ENCODE results near the gene VRK2.
"Not testable (repeated sequence)": the region's sequence is repeated elsewhere in the genome, so short reads cannot be mapped to it uniquely, and the experiment has no call there.

The VRK2 gene

DNA sequence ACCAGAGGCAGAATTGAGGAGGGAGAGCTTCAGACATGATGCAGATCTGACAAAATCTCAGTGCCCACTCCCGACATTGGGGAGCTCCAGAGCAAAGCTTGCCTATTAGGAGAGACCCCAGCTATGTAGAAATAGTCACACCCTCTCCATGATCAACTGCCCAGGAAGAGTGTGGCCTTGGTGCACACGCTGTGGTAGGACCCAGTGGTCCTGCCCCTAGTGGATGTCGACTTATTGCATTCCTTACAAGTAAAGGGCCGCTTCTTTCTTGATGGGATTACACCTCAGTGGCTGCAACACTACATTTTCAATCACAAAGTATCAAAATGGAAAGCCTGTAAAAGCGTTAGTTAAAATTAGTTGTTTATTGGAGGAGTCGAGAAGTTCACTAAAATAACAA is 64.2 kb downstream of the VRK2 start:
- DNase-seq: no peak

DNA sequence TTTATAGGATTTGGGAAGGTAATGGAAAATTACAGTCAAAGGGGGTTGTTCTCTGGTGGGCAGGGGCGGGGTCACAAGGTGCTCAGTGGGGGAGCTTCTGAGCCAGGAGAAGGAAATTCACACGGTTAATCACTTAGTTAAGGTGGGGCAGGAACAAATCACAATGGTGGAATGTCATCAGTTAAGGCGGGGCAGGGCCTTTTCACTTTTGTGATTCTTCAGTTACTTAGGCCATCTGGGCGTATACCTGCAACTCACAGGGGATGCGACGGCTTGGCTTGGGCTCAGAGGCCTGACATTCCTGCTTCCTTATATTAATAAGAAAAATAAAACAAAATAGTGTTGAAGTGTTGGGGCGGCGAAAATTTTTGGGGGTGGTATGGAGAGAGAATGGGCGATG is 67.0 kb downstream of the VRK2 start:
- DNase-seq: not testable (repeated sequence)

DNA sequence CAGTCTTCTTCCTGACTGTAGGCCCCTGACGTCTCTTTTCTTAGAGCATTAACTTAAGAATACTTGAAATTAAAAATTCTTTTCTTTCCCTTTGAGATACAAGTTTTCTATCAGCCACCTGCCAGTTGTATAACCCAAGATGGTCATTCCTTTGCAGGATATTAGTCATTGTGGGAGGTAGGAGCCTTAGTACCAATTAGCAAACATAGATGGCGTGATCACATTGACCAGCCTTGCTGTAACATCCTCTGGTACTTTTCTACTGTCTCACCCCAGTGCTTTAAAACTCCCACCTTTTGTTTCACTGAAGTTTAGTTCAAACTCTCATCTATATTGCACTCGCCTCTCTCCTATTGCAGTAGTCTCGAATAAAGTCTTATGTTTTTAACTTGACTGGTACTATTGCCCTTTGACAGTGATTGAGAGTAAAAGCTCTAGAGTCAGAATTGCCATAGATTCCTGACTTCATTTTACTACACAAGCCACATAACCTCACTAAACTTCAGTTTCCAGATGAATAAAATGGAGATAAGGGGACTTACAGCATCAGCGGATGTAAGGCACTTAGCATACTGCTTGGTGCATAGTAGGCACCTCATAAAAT is 74.1 kb downstream of the VRK2 start:
- DNase-seq: no peak

DNA sequence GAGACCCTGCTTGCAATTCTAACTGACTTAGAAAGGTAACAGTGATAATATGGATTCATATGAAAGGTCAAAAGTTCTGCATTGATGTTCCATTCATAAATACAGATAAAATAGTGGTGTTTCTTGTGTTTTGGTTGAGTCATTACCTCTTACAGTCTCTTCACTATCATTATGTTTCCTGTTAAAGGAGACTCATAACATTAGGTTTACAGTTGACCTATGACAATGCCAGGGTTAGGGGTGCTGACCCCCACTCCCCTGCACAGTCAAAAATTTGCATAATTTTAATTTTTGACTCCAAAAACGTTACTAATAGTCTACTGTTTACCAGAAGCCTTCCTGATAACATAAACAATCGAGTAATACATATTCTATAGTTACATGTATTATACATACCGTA is 75.4 kb downstream of the VRK2 start:
- DNase-seq: no peak

DNA sequence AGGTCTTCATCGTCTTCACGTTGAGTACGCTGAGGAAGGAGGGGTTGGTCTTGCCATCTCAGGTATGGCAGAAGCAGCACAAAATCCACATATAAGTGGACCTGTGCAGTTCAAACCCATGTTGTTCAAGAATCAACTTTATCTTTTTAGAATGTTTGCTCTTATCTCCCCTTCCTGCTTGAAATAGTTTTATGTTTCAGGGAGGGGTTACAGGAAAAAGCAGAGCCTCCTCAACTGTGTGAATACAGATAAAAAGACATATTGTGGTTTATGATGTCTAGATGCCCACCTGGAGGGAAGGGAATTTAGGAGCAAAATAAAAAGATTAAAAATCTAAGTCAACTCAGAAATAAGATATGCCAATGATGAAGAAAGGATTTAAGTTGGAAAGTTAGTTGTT is 75.9 kb downstream of the VRK2 start:
- DNase-seq: no peak

DNA sequence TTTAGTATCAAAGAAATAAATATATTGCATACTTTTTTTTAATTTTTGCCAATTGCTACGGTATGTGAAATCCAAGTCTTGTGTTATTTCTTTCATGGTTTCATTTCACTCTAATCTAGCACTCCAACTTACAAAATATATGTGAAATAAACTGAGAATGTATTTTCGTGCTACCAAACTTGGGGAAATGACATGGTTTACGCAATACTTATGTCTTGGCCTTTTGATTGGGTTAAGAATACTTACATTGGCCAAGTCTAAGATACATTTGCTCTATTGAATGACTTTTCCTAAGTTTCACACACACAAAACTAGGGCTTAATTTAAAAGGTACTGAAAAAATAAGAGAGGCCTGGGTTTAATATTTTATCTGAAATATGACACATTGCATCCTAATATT is 80.5 kb downstream of the VRK2 start:
- no peak for DNase-seq

DNA sequence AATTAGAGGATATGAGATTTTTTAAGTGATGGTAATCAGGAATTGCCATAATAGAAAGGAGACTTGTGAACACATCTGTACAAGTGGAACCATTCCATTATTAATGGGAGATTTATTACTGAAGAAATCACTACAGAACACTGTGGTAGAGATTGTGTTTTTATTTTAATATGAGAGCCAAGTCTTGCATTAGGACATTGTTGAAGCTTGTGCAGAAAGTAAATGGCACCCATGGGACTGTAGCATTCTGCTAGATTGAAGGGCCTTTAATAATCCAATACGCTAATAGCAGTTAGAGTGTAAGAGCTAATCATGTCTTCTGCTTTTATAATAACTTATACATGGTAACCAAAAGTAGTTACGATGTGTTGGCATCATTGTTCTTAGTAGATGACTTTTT is 83.6 kb downstream of the VRK2 start:
- no peak for DNase-seq

DNA sequence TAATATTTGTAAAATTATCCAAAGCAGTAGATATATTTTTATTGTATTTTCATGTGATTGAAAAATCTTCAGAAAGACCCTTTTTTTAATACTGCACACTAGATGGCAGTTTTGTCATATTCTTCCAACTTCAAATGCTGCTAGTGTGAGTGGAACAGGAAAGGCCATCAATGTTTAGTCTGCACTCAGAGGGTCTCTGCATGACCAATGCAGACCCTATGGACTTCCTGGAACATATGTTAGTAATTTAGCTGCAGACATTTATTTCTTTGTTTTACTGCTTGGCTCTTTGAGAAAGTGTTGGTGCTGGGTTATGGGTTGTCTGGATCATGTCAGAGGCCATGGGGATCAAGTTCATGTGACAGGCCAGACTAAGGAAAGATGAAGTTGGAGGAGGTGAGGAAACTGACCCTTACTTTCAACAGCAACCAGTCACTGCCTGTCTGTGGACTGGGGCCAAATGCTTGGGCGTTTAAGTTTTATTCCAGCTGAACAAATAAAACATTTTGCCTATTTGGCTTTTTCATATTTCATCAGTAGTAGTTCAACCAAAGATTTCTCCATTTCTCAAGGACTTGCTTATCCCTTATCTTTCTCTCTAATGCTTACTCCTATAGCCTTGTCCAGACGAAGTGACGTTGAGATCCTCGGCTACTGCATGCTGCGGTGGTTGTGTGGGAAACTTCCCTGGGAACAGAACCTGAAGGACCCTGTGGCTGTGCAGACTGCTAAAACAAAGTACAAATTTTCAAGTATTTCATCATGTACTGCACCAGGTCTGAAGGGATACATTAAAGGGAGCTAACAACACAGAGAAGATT is 84.8 kb downstream of the VRK2 start:
- no peak for DNase-seq

DNA sequence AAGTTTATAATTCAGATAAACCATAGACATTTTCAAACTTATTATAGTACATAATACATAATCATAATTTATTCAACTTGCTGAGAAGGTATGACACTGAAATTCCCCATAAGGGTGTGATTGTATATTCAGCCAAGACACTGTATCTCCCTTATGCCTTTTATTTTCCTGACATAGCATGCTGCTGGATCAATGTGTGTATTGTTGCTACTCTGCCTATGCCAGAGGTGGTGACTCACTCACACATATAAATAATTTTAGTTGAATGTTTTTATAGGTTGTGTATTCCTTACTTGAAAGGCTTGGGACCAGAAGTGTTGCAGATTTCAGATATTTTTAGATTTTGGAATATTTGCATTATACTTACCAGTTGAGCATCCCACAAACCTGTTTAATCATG is 86.8 kb downstream of the VRK2 start:
- DNase-seq: no peak

DNA sequence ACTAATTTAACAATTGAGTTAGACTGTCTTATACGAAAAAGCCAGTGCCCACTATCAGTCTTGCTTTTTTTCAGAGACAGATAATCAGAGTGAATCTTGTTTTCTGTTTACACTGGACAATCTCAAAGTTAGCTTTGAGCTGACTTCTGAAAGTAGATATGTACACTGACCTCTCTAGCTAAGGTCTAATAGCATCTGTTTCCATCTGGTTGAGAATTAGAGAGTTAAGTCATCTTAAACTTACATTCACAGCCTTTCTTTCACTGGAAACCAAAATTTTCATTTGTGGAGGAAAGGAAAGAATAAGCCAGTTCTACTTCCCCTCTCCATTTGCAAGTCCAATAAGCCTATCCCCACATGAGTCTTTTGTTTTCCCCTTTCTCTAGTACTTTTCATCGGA is 89.3 kb downstream of the VRK2 start:
- DNase-seq: no peak

DNA sequence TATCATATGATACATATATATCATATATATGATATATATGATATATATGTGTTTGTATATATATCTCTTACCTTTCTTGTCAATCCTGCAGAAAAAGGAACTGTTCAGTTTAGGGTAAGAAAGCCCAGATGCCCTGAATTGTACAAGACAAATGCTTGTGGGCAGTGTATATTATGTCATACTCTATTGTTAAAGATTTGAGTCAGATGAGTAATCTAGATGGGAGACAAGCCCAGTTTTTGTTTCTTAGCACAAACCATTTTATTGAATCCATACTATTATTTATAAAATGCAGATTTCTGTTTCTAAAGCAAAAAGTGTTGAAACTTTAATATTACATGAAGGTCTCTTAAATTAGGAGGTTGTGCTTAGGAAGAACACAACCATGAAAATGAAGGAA is 90.6 kb downstream of the VRK2 start:
- DNase-seq: no peak

DNA sequence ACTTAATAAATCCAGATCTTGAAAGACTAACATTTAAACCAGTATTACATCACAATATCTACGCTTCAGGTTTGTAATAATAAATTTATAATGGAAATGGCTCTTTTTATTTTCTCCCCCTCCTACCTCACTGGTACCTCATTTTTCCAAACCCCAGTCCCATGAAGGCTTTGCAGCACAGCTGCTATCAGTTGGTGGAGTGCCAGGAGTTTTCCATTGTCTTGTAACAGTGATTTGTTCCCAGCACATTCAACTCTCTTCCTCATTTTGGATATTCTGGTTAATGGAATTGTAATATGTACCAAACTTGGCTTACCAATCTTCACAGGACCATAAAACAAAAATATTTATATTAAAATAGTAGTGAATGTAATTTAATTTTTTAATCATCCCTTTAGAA is 91.2 kb downstream of the VRK2 start:
- DNase-seq: no peak

DNA sequence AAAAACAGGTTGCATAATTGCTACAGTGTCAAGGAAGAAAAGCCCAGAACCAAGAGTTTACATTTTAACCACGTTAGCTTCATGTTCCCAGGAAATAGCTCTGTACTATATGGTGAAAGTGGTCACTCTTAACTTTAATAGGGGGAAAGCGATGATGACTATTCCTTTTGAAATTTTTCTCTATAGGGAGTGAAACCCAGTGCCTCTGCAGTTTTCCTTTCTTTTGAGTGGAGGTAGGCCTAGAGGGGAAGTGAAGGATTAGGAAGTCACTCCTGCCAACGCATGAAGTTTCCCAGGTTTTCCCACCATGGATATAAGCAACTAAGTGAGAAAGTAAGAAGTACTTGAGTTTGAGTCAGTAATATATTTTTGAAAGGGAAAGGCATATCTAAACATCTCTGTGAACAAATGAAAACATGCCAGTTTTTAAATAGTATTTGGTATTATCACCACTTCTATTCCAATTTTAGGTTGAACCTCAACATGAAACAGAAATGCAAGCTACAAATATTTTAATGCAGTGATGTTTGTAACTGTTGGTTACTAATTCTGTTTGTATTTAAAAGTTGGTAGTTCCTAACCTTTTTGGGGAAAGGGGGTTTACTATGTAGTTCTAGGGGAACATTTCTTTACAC is 91.9 kb downstream of the VRK2 start:
- no peak for DNase-seq

DNA sequence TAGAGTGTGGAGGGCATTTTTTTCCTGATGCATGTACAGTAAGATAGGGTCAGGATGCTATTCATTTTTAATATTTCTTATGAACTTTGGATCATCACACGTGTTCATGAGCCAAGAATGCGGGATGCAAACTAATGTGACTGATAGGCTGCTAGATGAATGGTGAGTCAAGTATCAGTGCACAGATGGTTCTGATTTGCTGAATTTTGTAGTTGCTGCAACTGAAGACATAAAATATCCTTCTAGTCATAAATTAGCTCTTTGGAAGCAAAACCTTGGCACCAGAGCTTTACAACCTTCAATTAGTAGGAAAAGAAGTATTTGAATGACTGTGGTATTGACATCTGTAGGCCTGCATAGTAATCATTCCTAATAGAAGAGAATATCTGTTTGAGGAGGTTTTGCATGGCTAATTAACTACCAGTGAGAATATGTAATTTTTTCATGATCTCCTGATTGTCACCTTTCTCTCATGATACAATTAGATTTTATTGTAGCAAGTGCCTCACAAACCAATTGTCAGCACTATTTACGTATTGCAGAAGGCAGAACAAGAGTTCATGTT is 94.0 kb downstream of the VRK2 start:
- no peak for DNase-seq

DNA sequence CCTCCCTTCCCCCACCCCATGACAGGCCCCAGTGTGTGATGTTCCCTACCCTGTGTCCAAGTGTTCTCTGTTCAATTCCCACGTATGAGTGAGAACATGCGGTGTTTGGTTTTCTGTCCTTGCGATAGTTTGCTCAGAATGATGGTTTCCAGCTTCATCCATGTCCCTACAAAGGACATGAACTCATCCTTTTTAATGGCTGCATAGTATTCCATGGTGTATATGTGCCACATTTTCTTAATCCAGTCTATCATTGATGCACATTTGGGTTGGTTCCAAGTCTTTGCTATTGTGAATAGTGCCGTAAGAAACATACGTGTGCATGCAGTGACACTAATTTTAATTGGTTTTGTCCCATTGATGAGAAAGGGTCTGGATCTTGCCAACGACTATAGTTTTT is 99.2 kb downstream of the VRK2 start:
- not testable (repeated sequence) for DNase-seq

DNA sequence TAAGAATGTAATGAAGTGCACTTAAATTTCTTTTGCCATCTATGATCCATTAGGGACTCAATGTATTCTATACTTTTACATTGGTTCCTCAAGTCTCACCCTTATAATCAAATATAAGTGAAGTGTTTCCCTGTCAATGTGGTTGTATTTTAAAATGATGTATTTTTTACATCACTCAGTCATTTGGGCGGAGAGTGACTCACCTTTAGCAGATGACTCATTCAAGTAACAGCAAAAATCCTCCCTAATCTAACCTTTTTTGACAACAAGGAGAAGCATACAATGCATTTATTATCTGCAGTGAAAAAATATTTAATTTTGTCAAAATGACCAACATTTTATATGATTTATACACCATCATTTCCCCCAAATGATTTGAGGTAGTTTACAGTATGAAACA is 100.1 kb downstream of the VRK2 start:
- no peak for DNase-seq

DNA sequence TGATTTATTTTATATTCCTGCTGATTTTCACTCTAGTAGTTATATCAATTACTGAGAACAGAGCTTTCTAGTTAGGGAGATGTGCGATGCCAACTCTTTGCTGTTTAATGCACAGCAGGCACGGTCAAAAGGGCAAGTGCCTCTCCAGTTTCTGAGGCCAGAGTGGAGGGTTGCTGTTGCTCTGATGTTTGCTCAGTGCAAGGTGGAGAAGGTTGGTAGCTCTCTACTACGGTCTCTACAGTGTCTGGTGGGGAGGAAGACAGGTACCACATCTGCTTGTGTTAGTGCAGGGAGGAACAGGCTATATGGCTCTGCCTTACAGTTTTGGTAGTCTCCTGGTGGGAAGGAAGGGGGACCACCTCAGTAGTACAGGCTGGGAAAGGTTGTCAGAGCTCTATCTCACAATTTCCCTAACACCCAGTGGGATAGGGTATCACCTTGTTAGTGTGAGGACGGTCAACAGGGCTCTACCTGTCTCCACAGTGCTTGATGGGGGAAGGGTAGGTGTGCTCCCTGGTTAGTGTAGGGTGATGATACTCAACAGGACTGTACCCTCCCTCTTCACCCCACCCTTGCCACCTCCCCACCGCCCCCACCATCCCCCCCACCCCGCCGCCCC is 108.7 kb downstream of the VRK2 start:
- DNase-seq: no peak

DNA sequence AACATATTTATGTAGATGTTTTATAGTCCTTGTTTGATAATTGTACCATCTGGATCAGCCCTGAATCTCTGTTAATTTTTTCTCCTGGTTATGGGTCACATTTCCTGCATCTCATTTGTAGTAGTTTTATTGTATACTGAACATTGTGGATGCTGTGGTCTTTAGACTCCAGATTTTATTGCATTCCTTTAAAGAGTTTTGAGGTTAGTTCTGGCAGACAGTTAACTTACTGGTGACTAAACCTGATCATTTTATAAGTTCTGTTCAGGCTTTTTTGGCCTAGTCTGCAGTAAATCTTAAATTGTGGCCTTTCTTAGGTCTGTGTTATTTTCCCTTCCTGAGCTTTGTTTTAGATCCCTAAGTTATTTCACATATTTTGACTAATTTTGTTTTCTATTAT is 110.2 kb downstream of the VRK2 start:
- DNase-seq: no peak

DNA sequence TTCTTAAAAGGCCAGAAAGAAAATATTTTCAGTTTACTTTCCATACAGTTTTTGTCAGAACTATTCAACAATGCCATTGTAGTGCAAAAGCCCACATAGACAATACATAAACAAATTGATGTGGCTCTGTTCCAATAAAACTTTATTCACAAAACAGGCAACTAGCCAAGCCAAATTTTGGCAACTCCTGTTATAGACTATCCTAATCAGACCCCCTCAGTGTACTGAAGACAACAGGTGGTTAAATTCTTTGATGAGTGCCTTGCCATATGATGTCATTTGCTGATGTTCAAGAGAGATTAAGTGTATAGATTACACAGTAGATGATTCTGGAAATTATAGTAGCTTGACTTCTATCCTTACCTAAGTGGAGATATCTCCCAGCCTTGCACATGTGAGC is 111.1 kb downstream of the VRK2 start:
- DNase-seq: no peak

DNA sequence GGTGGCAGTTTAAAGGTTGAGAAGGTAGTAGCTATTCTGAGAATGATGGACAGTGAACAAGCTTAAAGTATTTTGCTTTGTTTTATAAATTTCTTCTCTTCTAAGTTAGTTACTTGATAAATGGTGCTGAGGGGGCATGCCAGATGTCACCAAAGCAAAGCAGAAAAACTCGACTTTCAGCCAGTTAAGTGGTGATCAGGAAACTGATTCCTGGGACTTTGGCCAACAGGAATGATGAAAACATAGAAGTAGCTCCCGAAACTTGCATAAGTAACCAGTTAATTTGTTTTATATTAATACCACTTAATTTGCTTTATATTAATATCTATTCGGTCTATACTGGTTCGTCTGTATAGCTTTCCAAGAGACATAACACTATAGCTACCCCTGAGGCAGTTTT is 111.9 kb downstream of the VRK2 start:
- no peak for DNase-seq

DNA sequence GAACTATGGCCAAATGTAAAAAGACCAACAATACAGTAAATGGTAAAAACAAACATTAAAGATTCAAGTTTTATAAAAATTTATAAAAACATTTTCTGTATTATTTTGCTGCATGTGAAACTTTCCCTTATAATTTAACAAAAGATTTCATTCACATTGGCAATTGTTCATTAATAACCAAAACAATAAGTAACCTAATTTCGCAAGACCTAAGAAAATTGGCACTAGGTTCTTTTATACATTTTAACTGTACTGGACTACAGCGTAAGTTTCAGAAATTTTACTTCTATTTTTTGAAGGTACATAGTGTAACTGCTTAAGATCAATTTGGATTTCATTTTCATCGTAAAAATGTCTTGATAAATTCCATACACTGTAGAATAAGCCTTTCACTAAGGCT is 117.3 kb downstream of the VRK2 start:
- no peak for DNase-seq

DNA sequence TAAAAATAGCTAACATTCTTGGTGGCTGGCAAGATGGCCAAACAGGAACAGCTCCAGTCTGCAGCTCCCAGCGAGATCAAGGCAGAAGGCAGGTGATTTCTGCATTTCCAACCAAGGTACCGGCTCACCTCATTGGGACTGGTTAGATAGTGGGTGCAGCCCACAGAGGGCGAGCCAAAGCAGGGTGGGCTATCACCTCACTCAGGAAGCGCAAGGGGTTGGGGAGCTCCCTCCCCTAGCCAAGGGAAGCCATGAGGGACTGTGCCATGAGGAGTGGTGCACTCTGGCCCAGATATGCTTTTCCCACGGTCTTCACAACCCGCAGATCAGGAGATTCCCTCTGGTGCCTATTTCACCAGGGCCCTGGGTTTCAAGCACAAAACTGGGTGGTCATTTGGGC is 121.5 kb downstream of the VRK2 start:
- DNase-seq: not testable (repeated sequence)

DNA sequence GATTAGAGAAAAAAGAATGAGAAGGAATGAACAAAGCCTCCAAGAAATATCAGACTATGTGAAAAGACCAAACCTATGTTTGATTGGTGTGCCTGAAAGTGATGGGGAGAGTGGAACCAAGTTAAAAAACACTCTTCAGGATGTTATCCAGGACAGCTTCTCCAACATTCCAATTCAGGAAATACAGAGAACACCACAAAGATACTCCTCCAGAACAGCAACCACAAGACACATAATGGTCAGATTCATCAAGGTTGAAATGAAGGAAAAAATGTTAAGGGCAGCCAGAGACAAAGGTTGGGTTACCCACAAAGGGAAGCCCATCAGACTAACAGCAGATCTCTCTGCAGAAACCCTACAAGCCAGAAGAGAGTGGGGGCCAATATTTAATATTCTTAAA is 123.2 kb downstream of the VRK2 start:
- not testable (repeated sequence) for DNase-seq

Data from NCI-H526 (cell line).